Raji (cell line): ENCODE results near the gene XCR1.

ENCODE experiments used
- POLR2A ChIP-seq: IDR thresholded peaks from 2 replicates; pipeline ENCODE4 v1.6.1; 2011; ENCODE audit warnings: low read depth, low read length, control low read depth; ENCODE audit not compliant: insufficient read depth

Gene XCR1

GRCh38 chr3:45993421-45994027 lies 33.8 kb downstream of the XCR1 start:
- TF ChIP-seq POLR2A = no peak

- TF ChIP-seq POLR2A = no peak
These were observed 34.5 kb downstream of the XCR1 start for GRCh38 chr3:45992821-45993221.

GRCh38 chr3:45992133-45992729 lies 35.1 kb downstream of the XCR1 start:
- TF ChIP-seq POLR2A = no peak

- no peak for TF ChIP-seq POLR2A
These were observed 35.9 kb downstream of the XCR1 start for GRCh38 chr3:45991341-45991740.

GRCh38 chr3:45990181-45990580 lies 37.1 kb downstream of the XCR1 start:
- no peak for TF ChIP-seq POLR2A

GRCh38 chr3:45988804-45989203 lies 38.5 kb downstream of the XCR1 start:
- no peak for TF ChIP-seq POLR2A

- TF ChIP-seq POLR2A = no peak
These were observed 38.9 kb downstream of the XCR1 start for GRCh38 chr3:45988362-45988761.

GRCh38 chr3:45987368-45988291 lies 39.7 kb downstream of the XCR1 start:
- TF ChIP-seq POLR2A = no peak

- no peak for TF ChIP-seq POLR2A
These were observed 40.8 kb downstream of the XCR1 start for GRCh38 chr3:45986303-45986982.

- no peak for TF ChIP-seq POLR2A
These were observed 41.6 kb downstream of the XCR1 start for GRCh38 chr3:45985532-45986302.

GRCh38 chr3:45984331-45985312 lies 42.7 kb downstream of the XCR1 start:
- no peak for TF ChIP-seq POLR2A

- no peak for TF ChIP-seq POLR2A
These were observed 43.5 kb downstream of the XCR1 start for GRCh38 chr3:45983770-45984169.

GRCh38 chr3:45981346-45982074 lies 45.8 kb downstream of the XCR1 start:
- no peak for TF ChIP-seq POLR2A

- no peak for TF ChIP-seq POLR2A
These were observed 46.5 kb downstream of the XCR1 start for GRCh38 chr3:45980819-45981218.
